GM10847 (cell line): ENCODE measurements around the gene TRIM7.

Experiments used
- POLR2A ChIP-seq: IDR thresholded peaks from 2 replicates; pipeline ENCODE4 v1.6.1; 2011; ENCODE audit not compliant: insufficient read length; ENCODE audit errors: extremely low read depth

TRIM7 gene

DNA sequence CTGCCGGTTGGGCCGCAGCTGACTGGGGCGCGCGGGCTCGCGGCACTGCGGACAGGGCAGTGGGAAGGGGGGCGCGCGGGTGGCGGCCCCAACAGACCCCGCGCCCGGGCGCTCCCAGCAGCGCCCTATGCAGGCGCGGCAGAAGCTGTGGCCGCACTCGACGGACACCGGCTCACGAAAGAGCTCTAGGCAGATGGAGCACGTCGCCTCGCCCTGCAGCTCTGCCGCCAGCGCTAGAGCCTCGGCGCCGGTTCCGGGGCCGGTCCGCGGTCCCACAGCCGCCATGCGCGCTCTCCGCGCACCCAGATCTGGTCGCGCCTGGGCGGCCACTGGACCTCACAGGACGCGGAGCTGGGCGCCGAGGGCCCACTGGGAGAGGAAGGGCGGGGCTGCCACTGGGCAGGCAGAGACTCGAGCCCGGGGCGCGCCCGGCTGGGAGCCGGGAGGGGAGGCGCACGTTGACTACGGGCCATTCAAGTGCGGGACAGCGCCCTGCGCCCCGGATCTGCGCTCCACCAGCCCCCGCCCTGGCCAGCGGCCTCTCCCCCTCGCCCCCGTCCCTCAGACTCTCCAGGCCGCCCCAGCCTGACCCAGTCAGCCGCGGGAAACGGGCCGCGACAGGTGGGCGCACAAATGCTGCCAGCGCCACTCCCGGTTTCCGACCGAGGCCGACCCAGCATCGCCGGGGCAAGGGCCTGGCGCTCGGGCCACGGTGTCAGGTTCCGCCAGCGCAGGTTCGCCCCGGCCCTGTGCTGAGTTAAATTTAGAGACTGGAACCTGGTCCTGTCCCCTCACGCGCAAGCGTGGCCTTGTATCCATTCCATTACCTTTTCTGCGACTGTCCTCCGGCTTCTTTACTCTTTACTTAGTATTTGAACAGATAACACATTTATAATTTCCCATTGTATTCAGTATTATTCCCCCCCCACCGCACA is at the start of gene TRIM7:
Gene TRIM7 (minus strand): TSS at position 371 of the 935 bp plus-strand sequence. CDS start 86 bp downstream, at position 285.
- no peak for TF ChIP-seq POLR2A

DNA sequence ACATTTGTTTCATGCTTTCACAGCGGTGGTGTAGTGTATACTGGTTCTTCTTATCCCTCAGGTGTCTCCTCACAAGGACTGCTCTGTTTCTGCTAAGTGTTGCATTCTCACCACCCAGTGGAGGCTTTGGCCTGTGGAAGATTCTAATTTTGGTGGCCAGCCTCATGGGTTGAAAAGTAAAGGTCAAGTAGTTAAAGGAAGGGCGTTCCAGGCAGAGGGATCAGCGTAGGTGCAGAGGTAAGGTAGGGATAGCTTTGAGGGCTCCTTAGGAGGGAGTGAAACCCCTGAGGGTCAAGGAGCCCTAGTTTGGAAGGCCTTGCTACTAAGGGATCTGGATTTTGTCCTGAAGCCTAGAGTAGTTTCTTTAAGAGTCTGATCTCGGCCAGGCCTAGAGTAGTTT is 43.3 kb upstream of the TRIM7 start:
- TF ChIP-seq POLR2A, result no peak

GRCh38 chr5:181246276-181247049 is 41.5 kb upstream of the TRIM7 start:
- peak; percentile 52 for TF ChIP-seq POLR2A

- no peak for TF ChIP-seq POLR2A
Observed at GRCh38 chr5:181245427-181246275, 40.7 kb upstream of the TRIM7 start.

GRCh38 chr5:181243564-181244343 is 38.8 kb upstream of the TRIM7 start, which contains the start of gene RACK1:
Gene RACK1, minus strand, starts transcription at chr5:181243906. Its CDS starts 106 bp downstream, at chr5:181243800.
- TF ChIP-seq POLR2A, result peak; percentile 91

- no peak for TF ChIP-seq POLR2A
Observed at GRCh38 chr5:181243018-181243563, 38.1 kb upstream of the TRIM7 start.

GRCh38 chr5:181242031-181242451 is 37.0 kb upstream of the TRIM7 start:
- no peak for TF ChIP-seq POLR2A

GRCh38 chr5:181241393-181241975 is 36.5 kb upstream of the TRIM7 start:
- no peak for TF ChIP-seq POLR2A

DNA sequence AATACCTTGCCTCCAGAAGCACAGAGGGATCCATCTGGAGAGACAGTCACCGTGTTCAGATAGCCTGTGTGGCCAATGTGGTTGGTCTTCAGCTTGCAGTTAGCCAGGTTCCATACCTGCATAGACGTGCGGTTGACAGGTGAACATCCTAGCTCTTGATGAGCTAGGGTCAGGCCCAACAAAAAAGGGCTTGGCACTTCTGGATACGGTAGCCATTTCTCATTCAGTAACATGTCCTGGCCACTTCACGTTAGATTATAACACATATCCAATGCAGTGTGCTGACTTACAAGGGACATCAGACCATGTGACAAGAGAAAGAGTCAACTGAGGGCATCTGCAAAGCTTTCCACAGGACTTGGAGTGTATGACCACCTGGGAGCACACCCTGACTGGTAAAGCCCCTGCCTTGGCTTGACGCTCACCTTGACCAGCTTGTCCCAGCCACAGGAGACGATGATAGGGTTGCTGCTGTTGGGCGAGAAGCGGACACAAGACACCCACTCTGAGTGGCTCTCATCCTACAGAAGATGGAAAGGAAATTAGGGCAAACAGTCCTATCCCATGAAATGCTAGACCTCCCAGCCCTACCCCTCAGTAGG is 34.2 kb upstream of the TRIM7 start:
- no peak for TF ChIP-seq POLR2A

GRCh38 chr5:181237729-181238385 is 32.9 kb upstream of the TRIM7 start:
- peak; percentile 13 for TF ChIP-seq POLR2A

DNA sequence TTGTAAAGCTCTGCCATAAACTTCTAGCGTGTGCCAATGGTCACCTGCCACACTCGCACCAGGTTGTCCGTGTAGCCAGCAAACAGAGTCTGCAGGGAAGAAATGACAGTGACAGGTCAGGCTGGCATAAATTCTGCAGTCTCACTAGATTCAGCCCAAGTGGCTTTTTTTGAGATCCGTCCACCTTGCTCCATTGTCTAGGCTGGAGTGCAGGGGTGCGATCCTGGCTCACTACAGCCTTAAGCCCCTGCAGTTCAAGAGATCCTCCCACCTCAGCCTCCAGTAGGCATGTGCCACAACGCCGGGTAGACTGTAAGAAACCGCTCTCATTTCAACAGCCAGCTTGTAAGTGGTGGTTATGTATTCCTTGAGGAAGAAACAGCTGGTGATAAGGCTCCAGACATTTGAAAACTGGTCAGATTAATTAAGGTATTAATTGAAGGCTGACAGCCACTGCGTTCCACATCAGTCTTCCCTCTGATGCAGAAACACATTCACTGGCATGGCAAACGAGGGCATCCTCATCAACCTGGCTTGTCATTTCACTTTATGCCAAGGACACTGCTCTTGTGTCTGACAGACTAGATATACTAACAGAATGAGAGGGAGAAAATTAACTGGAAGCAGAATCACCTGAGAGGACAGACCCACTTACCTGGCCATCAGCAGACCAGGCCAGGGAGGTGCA is 32.1 kb upstream of the TRIM7 start:
- TF ChIP-seq POLR2A, result no peak

DNA sequence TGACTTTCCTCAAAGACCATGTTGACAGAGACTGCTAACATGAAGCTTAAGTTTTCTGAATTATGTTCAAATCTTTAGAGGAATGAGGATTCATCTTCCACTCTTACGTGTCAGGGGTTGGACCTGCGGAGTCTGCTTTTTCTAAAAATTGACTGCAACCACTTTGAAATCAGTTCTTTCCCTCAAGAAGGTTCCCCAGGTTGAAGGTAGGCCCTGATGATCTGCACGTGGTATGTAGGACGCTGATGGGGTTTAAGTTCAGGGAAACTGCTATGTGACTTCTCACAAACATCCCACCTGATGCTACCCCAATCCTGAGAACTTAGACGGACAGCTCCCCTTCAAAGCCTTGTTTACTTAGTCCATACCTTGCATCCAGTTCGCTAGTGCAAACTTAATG is 31.5 kb upstream of the TRIM7 start:
- TF ChIP-seq POLR2A, result no peak
